ENCODE data around the gene TCOF1.
A peak's percentile ranks its signal among the peaks of the same experiment; 100 is the strongest.

Gene TCOF1

GRCh38 chr5:150346592-150346991 is 10.9 kb upstream of the TCOF1 start:
- H4K8ac ChIP-seq (ENCODE audit: low read depth, low read length), result no peak overlapping the region
- H3K4me2 ChIP-seq (ENCODE audit: insufficient read depth, low read length, poor library complexity, severe bottlenecking), result no peak overlapping the region
- H3K27me3 ChIP-seq (ENCODE audit: control insufficient read depth in 3 of 3, insufficient read depth in 3 of 3, low read depth in 1 of 3, low read length in 3 of 3), result peaks cover 0 to 2% (median 0%) of the 10 kb centered on the region in 3 experiments
- H3K4ac ChIP-seq (ENCODE audit: low read length), result no peak overlapping the region
- H2BK15ac ChIP-seq (ENCODE audit: low read length), result no peak overlapping the region
- H3K27ac ChIP-seq (replicated peaks; ENCODE audit: low read length), result no peak overlapping the region
- no peak overlapping the region for H2BK5ac ChIP-seq (ENCODE audit: low read length)
- H3K36me3 ChIP-seq (replicated peaks in 1 of 2; ENCODE audit: control insufficient read depth in 2 of 2, insufficient read depth in 2 of 2, low read length in 2 of 2), result no peaks in the 10 kb centered on the region
- peaks cover 4 to 43% of the 10 kb centered on the region in 2 donors for H3K4me1 ChIP-seq (ENCODE audit: control insufficient read depth in 2 of 2, insufficient read depth in 1 of 2, low read depth in 1 of 2, low read length in 2 of 2)
- no CpG with 5 or more reads among the region's 6 CpGs for WGBS, 2 donors (ENCODE audit: extremely low coverage in 2 of 2, insufficient read length in 2 of 2, insufficient replicate concordance in 1 of 2)
- H3K9ac ChIP-seq (ENCODE audit: low read depth, low read length, poor library complexity), result no peak overlapping the region
- no peak for DNase-seq (ENCODE audit: low spot score)
- H3K23ac ChIP-seq (ENCODE audit: low read depth, low read length, poor library complexity), result no peak overlapping the region
- H2AK5ac ChIP-seq (ENCODE audit: low read depth, low read length), result peak overlapping the region; percentile 73
- H3K18ac ChIP-seq (ENCODE audit: low read length), result peak overlapping the region; percentile 9
- H3K9me3 ChIP-seq (replicated peaks in 1 of 2; ENCODE audit: control insufficient read depth in 2 of 2, insufficient read depth in 1 of 2, low read depth in 1 of 2, low read length in 2 of 2), result no peaks in the 10 kb centered on the region
- peak overlapping the region; percentile 9 for H2AFZ ChIP-seq (ENCODE audit: low read length)
- no peak overlapping the region for H4K91ac ChIP-seq (ENCODE audit: low read depth, low read length, poor library complexity)
- H2BK12ac ChIP-seq (ENCODE audit: low read length), result no peak overlapping the region
- H3K79me1 ChIP-seq (ENCODE audit: low read depth, low read length), result no peaks in the 10 kb centered on the region
- peak overlapping the region; percentile 22 for H2BK120ac ChIP-seq (ENCODE audit: low read depth, low read length)
- H3K4me3 ChIP-seq (ENCODE audit: low read length in 2 of 2), result no peak overlapping the region
- H3K14ac ChIP-seq (ENCODE audit: low read length), result no peak overlapping the region

GRCh38 chr5:150347003-150347402 is 10.5 kb upstream of the TCOF1 start:
- no peaks in the 10 kb centered on the region for H3K36me3 ChIP-seq (replicated peaks in 1 of 2; ENCODE audit: control insufficient read depth in 2 of 2, insufficient read depth in 2 of 2, low read length in 2 of 2)
- WGBS, 2 donors (ENCODE audit: extremely low coverage in 2 of 2, insufficient read length in 2 of 2, insufficient replicate concordance in 1 of 2), result no CpG with 5 or more reads among the region's 2 CpGs
- H2BK5ac ChIP-seq (ENCODE audit: low read length), result no peak overlapping the region

DNA sequence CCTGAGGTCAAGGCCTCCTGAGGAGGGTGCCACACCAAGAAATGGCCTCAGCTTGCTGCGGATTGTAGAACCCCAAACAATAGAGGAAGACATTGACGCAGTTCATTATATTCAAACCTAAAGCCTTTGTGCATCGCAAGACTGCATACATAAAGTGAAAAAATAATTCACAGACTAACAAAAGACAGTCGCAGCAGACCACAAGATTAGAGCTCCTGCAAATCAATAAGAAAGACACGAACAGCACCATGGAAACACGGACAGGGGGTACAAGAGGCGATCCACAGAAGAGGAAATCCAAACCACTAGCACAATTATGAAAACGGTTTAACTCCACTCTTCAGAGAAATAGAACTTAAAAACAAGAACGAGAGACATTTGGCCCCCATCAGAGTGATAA is 10.0 kb upstream of the TCOF1 start:
- Histone ChIP-seq H3K18ac (ENCODE audit: low read length) (no peak overlapping the region), H3K36me3 (replicated peaks in 1 of 2; ENCODE audit: control insufficient read depth in 2 of 2, insufficient read depth in 2 of 2, low read length in 2 of 2) (no peaks in the 10 kb centered on the region), H3K14ac (ENCODE audit: low read length) (no peak overlapping the region), H3K23ac (ENCODE audit: low read depth, low read length, poor library complexity) (no peak overlapping the region), H3K27me3 (ENCODE audit: control insufficient read depth in 3 of 3, insufficient read depth in 3 of 3, low read depth in 1 of 3, low read length in 3 of 3) (peaks cover 0 to 2% (median 0%) of the 10 kb centered on the region in 3 experiments), H2BK120ac (ENCODE audit: low read depth, low read length) (no peak overlapping the region), H3K9ac (ENCODE audit: low read depth, low read length, poor library complexity) (no peak overlapping the region), H2BK12ac (ENCODE audit: low read length) (no peak overlapping the region), H3K27ac (replicated peaks; ENCODE audit: low read length) (no peak overlapping the region), H3K4ac (ENCODE audit: low read length) (no peak overlapping the region), H3K79me1 (ENCODE audit: low read depth, low read length) (no peaks in the 10 kb centered on the region), H2BK5ac (ENCODE audit: low read length) (no peak overlapping the region), H2AK5ac (ENCODE audit: low read depth, low read length) (no peak overlapping the region), H4K8ac (ENCODE audit: low read depth, low read length) (no peak overlapping the region), H3K4me2 (ENCODE audit: insufficient read depth, low read length, poor library complexity, severe bottlenecking) (no peak overlapping the region), H2AFZ (ENCODE audit: low read length) (peak overlapping the region; percentile 8), H3K4me3 (ENCODE audit: low read length in 2 of 2) (no peak overlapping the region), H3K9me3 (replicated peaks in 1 of 2; ENCODE audit: control insufficient read depth in 2 of 2, insufficient read depth in 1 of 2, low read depth in 1 of 2, low read length in 2 of 2) (no peaks in the 10 kb centered on the region), H3K4me1 (ENCODE audit: control insufficient read depth in 2 of 2, insufficient read depth in 1 of 2, low read depth in 1 of 2, low read length in 2 of 2) (peaks cover 4 to 43% of the 10 kb centered on the region in 2 donors), H2BK15ac (ENCODE audit: low read length) (no peak overlapping the region), H4K91ac (ENCODE audit: low read depth, low read length, poor library complexity) (no peak overlapping the region)
- no peak for DNase-seq (ENCODE audit: low spot score)
- WGBS, 2 donors (ENCODE audit: extremely low coverage in 2 of 2, insufficient read length in 2 of 2, insufficient replicate concordance in 1 of 2), result no CpG with 5 or more reads among the region's 9 CpGs

More at GRCh38 chr5:150347003-150347402, 10.5 kb upstream of the TCOF1 start:
- peaks cover 4 to 43% of the 10 kb centered on the region in 2 donors for H3K4me1 ChIP-seq (ENCODE audit: control insufficient read depth in 2 of 2, insufficient read depth in 1 of 2, low read depth in 1 of 2, low read length in 2 of 2)
- H2BK12ac ChIP-seq (ENCODE audit: low read length), result no peak overlapping the region
- H2BK120ac ChIP-seq (ENCODE audit: low read depth, low read length), result no peak overlapping the region
- DNase-seq (ENCODE audit: low spot score), result no peak
- no peak overlapping the region for H3K4ac ChIP-seq (ENCODE audit: low read length)
- H3K4me3 ChIP-seq (ENCODE audit: low read length in 2 of 2), result no peak overlapping the region
- no peaks in the 10 kb centered on the region for H3K79me1 ChIP-seq (ENCODE audit: low read depth, low read length)
- H3K27me3 ChIP-seq (ENCODE audit: control insufficient read depth in 3 of 3, insufficient read depth in 3 of 3, low read depth in 1 of 3, low read length in 3 of 3), result peaks cover 0 to 2% (median 0%) of the 10 kb centered on the region in 3 experiments
- no peak overlapping the region for H2AK5ac ChIP-seq (ENCODE audit: low read depth, low read length)
- peak overlapping the region; percentile 9 for H2AFZ ChIP-seq (ENCODE audit: low read length)
- H4K8ac ChIP-seq (ENCODE audit: low read depth, low read length), result no peak overlapping the region
- no peak overlapping the region for H2BK15ac ChIP-seq (ENCODE audit: low read length)
- H3K23ac ChIP-seq (ENCODE audit: low read depth, low read length, poor library complexity), result no peak overlapping the region
- H3K4me2 ChIP-seq (ENCODE audit: insufficient read depth, low read length, poor library complexity, severe bottlenecking), result no peak overlapping the region
- H3K27ac ChIP-seq (replicated peaks; ENCODE audit: low read length), result no peak overlapping the region
- no peak overlapping the region for H3K14ac ChIP-seq (ENCODE audit: low read length)
- H4K91ac ChIP-seq (ENCODE audit: low read depth, low read length, poor library complexity), result no peak overlapping the region
- peak overlapping the region; percentile 9 for H3K18ac ChIP-seq (ENCODE audit: low read length)
- no peak overlapping the region for H3K9ac ChIP-seq (ENCODE audit: low read depth, low read length, poor library complexity)
- H3K9me3 ChIP-seq (replicated peaks in 1 of 2; ENCODE audit: control insufficient read depth in 2 of 2, insufficient read depth in 1 of 2, low read depth in 1 of 2, low read length in 2 of 2), result no peaks in the 10 kb centered on the region

DNA sequence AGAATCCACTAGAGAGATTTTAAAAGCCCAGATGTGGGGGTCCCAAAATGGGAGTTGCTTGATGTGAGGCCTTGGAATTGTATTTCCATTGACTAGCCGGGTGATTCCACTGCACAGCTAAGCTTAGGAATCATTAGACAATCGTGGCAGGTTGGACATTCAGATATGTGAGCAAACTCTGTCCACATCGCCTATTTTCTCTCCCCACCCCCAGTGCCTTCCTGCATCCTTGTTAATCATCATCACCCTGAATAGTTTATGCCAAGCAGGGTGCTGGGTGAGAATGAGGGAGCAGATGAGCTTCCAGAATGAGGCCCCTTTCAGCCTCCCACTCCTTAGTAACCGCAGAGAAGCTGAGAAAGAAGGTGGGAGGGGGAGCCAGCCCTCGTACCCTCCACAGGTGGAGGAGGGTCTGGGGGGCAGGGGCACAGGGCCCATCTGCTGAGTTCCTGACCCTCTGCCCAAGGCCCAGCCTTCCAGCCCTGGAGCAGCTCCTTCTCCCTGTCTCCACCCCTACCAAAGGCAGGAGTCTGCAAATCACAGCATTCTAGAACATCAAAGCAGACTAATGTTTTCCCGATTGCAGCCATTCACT is 7.7 kb upstream of the TCOF1 start:
- Histone ChIP-seq H3K9ac (ENCODE audit: low read depth, low read length, poor library complexity) (no peak overlapping the region), H3K4me2 (ENCODE audit: insufficient read depth, low read length, poor library complexity, severe bottlenecking) (no peak overlapping the region), H3K4me1 (ENCODE audit: control insufficient read depth in 2 of 2, insufficient read depth in 1 of 2, low read depth in 1 of 2, low read length in 2 of 2) (peaks cover 4 to 40% of the 10 kb centered on the region in 2 donors), H3K14ac (ENCODE audit: low read length) (no peak overlapping the region), H2AFZ (ENCODE audit: low read length) (no peak overlapping the region), H2BK120ac (ENCODE audit: low read depth, low read length) (no peak overlapping the region), H3K4ac (ENCODE audit: low read length) (no peak overlapping the region), H3K27me3 (ENCODE audit: control insufficient read depth in 3 of 3, insufficient read depth in 3 of 3, low read depth in 1 of 3, low read length in 3 of 3) (peaks cover 0 to 4% (median 0%) of the 10 kb centered on the region in 3 experiments), H3K27ac (replicated peaks; ENCODE audit: low read length) (no peak overlapping the region), H4K8ac (ENCODE audit: low read depth, low read length) (no peak overlapping the region), H3K79me1 (ENCODE audit: low read depth, low read length) (no peaks in the 10 kb centered on the region), H3K36me3 (replicated peaks in 1 of 2; ENCODE audit: control insufficient read depth in 2 of 2, insufficient read depth in 2 of 2, low read length in 2 of 2) (no peaks in the 10 kb centered on the region), H4K91ac (ENCODE audit: low read depth, low read length, poor library complexity) (no peak overlapping the region), H2BK15ac (ENCODE audit: low read length) (no peak overlapping the region), H3K9me3 (replicated peaks in 1 of 2; ENCODE audit: control insufficient read depth in 2 of 2, insufficient read depth in 1 of 2, low read depth in 1 of 2, low read length in 2 of 2) (no peaks in the 10 kb centered on the region), H3K18ac (ENCODE audit: low read length) (no peak overlapping the region), H2BK12ac (ENCODE audit: low read length) (no peak overlapping the region), H3K23ac (ENCODE audit: low read depth, low read length, poor library complexity) (no peak overlapping the region), H2AK5ac (ENCODE audit: low read depth, low read length) (no peak overlapping the region), H2BK5ac (ENCODE audit: low read length) (no peak overlapping the region), H3K4me3 (ENCODE audit: low read length in 2 of 2) (no peak overlapping the region)
- no CpG with 5 or more reads among the region's 6 CpGs for WGBS, 2 donors (ENCODE audit: extremely low coverage in 2 of 2, insufficient read length in 2 of 2, insufficient replicate concordance in 1 of 2)
- DNase-seq (ENCODE audit: low spot score), result no peak
